HG03442 (cell line): ENCODE data around the gene NHLRC2.

Source experiments
- ATAC-seq: cut with Tn5 transposase; IDR thresholded peaks from one replicate; pipeline ENCODE4 v1.9.1; 2021; ENCODE audit warnings: mild to moderate bottlenecking, moderate library complexity; ENCODE audit not compliant: unreplicated experiment

NHLRC2 gene

DNA sequence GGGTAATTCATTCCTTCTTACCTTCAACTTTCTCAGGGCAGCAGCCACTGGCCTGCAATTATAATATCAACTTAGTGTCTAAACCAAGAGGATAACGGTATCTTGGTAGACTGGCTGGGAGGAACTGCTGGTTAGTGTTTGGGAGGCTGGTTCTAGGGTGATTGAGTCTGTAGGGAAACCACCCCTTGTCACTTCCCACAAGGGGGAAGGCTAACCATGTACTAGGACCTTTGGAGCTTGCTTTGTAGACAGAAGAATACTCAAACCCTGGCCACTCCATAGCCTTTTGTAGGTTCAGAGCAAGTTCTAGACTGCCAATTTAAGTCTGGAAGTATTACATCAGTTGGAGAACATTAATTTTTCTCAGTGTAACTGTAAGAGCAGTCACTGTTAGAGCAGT, 51.3 kb downstream of the NHLRC2 start:
- no peak for ATAC-seq

DNA sequence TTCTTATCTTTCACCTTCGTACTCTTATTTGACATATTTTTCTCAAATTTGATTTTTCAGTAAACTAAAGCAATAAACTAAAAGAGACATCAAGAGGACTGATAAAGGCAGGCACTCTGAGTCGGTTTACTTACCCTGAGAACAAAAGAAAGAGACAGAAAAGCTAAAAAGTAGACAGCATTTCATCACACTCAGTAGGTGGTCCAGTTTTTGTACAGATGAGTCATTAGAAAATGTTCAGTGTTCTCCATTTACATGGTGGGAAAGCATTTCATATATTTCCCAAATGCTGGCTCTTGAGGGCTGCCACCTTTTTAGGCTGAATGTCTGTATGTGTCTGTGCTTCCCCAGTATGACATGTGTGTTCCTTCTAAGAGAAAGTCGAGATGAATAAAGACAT, 52.7 kb downstream of the NHLRC2 start:
- ATAC-seq = no peak

DNA sequence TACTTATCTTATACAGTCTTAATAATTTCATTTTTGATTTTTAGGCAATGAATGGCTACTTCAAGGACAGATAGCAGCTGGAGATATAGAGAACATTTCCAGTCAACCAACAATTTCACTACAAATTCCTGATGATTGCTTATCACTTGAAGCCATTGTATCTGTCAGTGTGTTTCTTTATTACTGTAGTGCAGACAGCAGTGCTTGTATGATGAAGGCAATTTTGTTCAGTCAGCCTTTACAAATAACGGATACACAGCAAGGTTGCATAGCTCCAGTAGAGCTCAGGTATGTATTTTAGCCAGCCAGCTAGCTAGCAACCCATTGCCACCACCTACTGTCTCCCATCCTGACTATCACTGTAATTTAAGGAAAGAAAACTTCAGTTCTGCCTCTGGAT, 53.8 kb downstream of the NHLRC2 start:
- no peak for ATAC-seq

DNA sequence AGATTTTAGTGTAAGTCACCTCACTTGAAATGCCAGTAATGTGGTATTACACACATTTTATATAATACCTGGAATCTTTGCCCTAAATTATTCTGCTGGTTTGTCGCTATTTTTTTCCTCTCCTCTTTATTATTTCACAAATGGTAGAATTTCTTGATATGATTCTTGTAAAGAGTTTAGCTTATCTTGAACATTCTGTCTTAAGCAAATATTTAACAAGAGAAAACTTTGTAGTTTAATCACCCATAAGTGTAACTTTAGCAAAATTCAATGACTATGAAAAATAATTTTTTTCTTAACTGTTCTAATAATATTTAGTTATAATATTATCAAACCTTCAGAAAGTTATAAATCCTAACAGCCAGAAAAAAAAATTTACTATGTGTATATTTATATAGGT, 56.7 kb downstream of the NHLRC2 start:
- no peak for ATAC-seq

DNA sequence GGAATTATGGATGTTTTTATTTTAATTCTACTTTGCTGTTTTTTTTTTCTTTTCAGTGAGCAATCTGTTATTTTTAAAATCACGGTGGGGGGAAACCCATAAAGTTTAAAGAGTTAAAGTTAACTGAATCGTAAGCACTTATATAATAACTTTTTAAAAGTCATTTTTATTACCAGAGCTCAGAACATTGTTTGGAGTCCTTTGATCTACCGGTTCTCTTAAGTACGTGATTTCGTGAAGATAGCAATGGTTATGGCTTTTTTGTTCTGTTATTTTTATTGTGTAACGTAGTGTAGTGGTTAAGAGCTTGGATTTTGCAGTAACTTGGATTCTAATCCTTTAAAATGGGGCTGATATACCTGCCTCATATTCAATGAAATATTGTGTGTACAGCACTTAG, 57.4 kb downstream of the NHLRC2 start:
- no peak for ATAC-seq

DNA sequence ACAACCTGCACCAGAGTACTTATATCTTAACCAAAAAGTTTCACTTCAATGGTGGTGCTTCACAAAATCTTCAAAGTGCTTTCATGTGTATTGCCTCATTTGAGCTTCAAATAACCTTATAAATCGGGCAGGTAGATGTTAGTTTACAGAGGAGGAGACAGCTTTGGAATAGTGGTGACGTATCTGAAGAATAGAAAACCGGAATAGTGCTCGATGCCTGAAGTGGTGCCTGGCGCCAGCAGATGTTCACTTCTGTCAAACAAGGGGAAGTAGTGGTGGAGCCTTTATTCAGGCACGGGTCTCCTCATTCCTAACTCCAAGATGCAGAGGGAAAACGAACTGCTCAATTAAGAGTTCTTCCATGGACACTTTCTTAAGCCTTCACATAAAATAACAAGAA, 58.1 kb downstream of the NHLRC2 start:
- no peak for ATAC-seq

DNA sequence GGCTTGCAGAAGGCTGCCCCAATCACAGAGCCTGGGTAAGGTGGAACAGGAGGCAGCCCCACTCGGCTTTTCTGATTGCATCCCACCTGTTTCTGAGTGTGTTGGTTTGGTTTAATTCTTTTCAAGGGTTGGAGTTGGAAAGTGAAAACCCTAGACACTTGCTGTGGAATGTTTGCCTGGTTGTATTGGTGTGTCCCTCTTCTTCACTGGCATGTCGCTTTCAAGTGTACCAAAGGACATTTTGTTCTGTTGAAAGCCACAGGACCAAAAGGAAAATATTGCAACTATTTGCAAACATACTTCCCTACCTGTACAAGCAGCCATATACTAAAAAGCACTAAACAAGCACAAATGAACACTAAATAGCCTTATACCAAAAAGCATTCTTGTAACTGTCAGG, 60.5 kb downstream of the NHLRC2 start:
- no peak for ATAC-seq

DNA sequence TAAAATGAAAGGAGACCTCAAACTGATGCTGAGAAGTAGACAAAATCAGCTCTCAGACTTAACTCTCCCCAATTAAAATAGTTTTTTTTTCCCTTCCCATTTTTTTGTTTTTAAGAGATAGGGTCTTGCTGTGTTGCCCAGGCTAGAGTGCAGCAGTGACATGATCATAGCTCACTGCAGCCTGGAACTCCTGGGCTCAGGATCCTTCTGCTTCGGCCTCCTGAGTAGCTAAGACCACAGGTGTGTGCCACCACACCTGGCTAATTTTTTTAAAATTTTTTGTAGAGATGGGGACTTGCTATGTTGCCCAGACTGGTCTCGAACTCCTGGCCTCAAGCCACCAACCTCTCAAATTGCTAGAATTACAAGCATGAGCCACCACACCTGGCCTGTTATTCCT, 61.1 kb downstream of the NHLRC2 start:
- no peak for ATAC-seq

DNA sequence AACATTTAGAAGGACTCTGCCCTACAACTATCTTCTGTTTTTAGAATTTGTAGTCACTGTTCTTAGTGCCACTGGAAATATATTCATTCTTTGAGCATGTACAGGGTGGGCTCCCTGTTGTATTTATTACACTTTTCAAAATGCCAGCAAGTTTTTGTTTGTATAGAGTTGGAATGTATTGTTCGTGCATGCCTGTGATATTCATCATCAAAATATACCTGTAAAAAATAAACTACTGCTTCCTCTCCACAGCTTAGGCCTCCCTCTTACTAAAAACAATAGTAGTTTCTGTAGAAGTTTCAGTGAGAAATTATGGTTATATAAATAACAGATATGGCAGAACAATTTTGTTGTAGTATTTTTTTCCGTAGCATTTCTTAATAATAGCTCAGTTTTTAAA, 61.6 kb downstream of the NHLRC2 start:
- ATAC-seq = no peak

DNA sequence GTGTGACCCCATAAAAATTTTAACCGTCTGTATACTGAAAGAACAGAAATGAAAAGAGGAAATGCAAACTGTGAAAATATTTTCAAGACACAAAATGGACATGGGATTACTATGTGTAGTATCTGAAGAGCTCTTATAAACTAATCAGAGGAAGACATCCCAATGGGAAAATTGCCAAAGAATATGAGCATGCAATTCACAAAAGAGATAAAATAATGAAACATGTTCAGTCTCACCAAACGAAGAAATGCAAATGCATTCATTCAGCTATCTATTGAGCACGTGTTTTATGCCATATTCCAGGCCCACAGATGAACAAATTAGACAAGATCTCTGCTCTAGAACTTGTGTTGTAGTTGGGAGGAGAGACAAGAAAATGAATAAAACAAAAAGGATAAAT, 63.2 kb downstream of the NHLRC2 start:
- ATAC-seq = no peak

DNA sequence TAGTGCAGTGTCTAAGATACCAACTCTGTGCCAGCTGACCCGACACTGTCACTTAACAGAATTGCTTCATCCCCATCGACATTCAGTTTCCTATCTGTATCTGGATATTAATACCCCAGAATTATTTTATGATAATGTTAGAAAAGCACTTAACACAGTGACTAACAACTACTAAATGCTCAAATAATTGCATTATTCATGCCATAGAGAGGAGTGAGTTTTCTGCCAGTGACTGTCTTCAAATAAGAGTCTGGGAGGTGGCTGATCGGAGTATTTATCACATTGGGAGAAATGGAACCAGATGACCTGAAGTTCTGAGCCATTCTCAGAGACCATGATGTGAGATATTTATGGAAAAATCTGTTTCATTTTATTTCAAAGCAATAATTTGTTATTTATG, 65.7 kb downstream of the NHLRC2 start:
- ATAC-seq = no peak

DNA sequence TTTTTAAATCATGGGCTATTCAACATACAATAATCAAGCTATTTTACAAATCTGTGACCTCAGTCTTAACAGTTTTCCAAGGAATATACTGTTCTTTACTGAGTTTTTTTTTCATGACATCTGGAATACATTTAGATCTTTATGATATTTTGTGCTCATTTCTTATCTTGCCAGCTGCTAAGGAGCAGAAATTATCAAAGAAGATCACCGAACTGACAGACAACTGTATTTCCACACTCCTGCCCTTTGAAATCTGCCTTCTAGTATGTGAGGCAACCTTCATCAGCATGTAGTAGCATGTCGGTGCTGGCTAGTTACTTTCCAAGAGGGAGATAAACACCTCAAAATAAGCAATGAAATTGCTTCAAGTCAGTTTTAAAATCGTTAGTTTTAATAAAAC, 66.4 kb downstream of the NHLRC2 start:
- no peak for ATAC-seq

DNA sequence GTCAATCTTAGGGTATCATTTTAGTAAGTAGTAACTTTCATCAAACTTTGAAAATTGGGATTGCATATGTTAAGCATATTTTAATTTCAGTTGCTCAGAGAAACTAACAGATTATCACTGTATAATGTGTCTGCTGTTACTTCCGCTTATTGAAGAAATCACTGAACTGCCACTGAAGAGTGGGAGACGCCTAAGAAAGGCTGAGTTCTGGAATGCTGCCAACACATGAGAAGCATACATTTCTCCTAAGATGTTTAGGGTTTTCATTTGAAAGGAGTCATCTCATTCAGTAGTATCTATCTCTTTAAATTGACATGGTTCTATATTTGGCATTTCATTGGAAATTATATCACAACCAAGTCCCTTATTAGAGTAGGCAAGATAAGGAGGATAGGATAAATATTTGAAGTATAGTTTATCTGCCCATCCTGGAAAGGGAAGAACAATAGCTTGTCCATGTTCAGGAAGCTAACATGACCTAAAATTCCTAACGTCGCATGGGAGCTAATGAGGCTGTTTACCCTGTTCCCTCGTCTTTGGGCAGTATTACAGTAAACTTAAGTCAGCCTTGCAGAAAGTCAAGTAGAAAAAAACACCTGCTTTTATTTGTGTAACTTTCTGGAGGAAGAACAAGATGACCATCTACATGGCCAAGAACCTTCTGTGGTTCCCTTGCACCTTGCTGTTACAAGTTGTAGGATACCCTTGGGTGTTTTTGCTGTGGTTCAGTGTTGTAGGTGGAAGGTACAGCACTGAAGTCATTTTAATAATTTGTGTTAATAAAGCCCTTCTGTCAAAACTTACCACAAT, 67.3 kb downstream of the NHLRC2 start:
- no peak for ATAC-seq

DNA sequence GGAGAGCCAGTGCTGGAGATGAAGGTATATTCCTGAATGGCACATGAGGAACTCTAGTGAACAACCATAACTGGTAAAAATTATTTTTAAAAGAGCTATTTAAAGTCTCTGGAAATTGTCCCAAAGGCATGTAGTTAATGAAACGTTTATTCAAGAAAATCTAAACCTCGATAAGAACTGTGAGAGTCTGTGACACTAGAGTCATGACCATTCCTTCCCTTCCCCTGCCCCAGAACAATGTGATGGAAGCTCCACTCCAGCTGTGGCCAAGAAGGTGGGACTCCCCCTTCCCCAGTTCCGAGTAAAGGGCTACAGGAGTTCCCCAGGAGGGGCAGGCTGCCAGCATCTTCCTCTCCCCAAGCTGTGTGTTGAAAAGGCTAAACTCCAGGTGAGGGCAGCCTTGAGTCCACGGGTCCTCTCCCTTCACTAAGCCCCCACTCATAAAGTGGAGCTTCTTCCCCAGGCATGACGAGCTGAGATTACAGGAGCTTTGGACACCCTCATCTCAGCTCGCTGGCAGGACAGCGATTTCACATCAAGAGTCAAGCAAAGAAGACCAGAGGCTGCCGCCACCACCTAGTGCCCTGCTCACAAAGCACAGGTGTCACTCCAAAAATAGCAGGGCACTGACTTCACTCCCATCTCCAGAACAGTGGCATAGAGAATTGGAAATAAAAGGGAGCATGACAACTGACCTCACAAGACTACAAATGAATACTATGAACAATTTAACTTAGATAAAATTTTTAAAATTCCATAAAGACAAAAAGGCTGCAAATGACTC, 68.5 kb downstream of the NHLRC2 start:
- ATAC-seq = no peak

DNA sequence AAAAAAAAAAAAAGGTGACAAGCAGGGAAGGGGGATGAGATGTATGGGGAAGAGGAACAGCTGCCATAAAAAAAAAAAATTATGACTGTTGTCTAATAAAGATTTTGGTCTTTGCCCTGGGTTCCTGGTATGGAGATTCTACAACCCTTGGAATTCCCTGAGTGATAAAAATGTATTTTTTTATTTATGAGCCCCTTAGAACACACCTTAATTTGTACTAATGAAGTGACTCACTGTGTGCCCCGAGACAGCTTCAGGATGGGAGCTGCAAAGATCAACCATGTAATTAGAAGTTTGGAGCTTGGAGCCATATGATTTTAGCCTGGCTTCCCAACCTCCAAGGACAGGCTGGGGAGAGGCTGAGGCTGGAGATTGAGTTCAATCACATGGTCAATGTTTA, 69.7 kb downstream of the NHLRC2 start:
- ATAC-seq = no peak

DNA sequence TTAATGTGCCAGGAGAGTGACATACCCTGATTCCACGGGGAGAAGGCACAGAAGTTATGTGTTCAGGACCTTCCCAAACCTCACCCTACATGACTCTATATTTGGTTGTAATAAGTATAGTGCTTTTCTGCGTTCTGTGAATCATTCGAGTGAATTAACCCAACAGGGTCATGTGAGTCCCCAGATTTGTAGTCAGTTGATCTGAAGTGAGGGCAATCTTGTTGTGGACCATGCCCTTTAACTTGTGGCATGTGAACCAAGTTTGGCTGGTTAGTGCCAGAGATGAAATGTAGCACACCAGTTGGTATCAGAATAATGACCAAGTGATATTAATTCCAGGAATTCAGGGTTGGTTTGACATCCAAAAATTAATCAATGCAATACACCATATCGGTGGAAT, 70.2 kb downstream of the NHLRC2 start:
- ATAC-seq = no peak

DNA sequence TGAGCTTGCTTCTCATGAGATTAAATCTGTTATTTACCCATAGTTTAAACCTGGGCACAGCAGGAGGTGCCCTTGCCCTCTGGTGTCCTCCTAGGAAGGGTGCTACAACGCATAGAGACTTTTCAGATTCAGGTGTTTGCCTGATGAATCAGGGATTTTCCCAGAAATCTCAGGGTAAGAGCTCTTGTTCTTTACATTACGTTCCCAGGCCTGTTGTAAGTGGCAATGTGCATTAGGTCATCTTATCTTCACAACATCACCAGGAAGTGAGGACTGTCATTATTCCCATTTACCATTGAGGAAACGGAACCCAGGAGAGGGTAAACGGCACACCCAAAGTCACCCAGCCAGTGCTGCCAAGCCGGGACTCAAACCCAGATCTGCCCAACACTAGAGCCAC, 73.0 kb downstream of the NHLRC2 start:
- no peak for ATAC-seq

DNA sequence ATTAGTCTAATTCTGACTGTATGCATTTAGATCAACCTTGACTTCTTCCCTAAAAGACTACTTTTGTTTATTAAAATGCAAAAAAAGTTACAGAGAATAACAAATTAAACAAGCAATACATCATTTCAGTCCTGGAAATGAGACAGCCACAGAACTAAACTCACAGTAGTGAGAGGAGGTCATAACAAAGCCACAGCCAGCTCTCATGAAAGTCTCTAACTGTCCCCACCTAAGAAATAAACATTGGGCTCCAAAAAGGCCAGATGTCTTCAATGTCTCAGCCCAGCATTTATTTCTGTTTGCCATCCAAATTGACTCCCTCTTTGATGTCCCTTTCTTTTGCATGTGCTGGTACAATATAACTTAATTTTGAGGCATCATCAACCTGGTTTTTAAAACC, 74.4 kb downstream of the NHLRC2 start:
- no peak for ATAC-seq

DNA sequence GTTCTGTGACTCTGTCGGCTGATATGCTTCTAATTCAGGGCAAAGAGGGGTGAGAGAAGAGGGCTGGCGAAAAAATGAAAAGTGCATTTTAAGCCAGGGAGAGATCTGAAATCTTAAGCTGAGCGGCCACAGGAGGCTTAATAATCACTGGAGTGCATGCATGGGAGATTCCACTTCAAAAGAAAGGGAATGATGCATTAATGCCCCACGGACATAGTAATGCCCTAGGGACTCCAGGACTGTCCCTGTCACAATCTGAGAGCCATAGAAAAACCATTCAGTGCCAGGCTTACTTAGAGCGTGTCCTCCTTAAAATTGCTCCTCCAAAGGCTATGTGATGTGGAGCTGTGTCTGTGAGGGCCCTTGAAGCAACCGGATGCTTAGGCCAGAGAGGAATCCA, 75.1 kb downstream of the NHLRC2 start:
- no peak for ATAC-seq

DNA sequence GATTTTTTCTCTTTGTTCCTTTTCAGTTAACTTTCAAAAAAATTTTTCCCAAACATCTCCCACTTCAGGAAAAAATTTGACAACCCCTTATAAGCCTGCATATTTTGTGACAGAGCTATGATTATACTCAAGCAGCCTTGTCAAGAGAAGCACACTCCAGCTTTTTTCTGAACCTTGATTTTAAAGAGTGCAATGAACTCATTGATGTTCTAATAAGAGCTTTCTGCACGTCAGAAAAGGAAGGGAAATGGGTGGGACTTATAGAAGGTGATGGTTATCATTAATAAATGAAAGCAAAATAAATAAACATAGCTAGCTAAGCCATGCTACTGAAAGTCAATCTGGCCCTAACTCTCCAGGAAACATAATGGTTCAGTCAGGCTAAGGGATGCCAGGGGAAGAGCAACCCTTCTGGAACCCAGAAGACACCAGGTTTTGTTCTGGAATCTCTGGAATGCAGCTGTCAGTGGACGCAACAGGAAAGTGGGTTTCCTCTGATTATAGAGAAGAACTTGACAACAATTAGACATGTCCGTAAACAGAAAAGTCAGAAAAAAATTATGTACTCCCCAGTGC, 76.1 kb downstream of the NHLRC2 start:
- no peak for ATAC-seq

DNA sequence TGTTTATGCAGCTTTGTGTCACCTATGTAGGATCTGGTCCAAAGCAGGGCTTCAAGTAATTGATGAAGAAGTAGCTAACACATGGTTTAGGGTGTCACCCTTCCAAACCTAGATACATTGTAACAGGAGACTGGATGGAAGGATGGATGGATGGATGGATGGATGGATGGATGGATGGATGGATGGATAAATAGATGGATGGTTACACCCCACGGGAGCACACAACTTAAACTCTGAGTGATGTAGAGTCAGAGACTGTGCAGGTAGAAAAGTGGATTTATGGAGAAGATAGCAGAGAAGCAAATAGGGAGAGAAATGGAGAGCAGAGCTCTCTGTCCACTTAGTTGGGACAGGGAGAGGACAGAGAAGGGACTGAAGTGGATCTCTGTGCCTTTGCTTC, 78.4 kb downstream of the NHLRC2 start:
- ATAC-seq = no peak

DNA sequence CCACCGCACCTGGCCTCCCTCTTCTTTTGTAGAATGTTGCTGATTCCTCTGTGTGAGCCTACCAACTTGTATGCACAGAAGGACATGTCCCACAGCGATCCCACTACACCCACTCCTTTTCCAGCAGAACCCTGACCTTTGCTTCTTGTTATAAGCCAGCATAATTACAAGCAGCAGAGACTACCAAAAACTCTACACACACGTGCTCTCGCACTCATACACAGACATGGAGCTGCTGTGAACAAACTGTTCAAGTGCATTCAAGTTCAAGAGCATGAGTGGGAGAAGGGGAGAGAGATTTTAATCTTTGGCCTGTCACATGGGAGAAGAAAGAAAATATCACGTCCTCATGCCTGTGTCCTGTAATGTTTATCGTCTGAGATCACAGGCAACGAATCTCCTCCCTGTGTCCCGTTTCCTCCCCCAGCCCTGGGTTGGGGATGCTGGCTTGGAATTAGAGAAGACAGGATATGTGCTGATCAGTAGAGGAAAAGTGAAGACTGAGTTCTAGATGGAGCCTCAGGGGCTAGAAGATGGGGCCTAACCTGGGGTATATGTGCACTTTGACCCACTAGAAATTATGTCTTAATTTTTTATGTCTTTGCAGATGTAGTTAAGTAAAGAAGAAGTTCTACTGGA, 79.6 kb downstream of the NHLRC2 start:
- ATAC-seq = no peak
